GM19099 (cell line): ENCODE data around the gene TSSK2.

Experiments used
- POLR2A ChIP-seq: IDR thresholded peaks from 3 replicates; pipeline ENCODE4 v1.6.1; 2011; ENCODE audit warnings: low read depth; ENCODE audit not compliant: insufficient read length; ENCODE audit errors: extremely low read depth

Gene TSSK2

DNA sequence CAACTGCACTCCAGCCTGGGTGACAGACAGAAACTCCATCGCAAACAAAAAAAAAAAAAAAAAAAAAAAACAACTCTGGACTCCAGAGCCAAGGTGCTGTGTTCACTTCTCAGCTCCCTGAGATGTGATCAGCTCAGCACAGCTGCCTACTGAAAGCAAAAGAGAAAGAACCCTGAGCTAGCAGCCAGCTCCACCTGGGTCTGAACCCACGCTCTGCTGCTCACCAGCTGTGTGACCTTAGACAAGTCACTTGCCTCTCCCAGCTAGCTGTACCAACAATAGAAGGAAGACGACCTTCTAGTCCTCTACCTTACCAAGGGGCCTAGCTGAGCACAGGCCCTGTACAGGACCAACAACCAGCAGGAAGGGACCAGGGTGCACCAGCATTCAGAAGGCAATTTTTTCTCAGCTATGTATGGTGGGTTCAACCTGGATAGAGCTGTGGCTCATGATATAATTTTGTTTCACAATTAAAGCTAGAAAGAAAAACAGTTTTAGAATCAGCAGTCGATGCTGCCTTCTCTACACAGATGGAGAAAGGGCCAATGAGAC is 12.7 kb upstream of the TSSK2 start:
- no peak for TF ChIP-seq POLR2A

DNA sequence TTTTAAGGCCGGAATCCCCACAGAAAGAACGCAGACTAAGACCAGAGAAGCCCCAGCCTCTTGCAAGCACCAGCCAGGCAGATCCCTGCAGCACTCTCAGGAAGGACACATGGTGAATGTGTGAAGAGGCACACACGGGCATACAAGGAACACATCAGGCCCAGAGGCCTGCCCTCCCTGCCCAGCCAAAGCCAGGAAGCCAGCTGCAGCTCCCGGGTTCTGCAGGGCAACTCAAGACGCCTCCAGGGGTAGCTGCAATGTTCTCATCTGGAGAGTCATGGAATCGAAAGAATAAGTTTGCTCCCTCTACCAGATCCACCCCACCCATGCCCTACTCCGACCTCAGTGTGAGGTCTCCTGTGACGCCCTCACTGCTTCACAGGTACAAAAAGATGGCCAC is 11.2 kb upstream of the TSSK2 start:
- TF ChIP-seq POLR2A: no peak

DNA sequence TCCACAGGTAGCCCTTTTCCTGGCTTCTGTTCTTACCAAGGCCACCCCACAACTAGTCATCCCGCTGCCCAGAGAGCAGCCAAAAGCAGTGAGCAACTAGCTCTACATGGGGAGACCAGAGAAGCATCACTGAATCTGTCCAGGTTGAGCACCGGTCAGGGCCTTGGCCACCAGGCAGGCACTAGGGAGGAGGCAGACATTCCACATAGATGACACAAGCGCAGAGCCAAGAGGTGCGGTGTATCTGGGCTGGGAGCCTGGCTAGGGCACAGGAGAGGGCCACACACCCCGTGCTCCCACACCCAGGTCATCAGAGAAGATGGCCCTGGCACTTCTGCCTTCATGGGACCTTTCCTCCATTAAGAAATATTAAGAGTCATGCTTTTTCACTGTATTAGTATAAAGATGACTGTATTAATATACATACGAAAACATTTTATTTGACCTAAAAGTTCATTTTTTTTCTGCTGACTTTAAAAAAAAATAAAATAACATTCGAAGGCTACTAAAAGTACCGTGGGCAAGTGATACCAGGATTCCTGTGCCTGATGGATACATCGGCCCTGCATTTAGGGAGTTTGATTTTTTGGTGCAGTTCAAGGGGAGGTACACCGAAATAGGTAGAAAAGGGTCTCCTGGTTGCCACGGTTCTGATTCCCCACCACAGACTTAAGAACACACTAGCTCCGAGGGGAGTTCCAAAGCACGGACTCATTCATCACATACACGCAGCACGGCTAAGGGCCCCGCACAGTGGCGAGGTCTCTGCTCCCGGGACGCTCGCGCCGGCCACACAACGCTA is 10.1 kb upstream of the TSSK2 start:
- no peak for TF ChIP-seq POLR2A

- TF ChIP-seq POLR2A: no peak
Measured at GRCh38 chr22:19121631-19122142, 9.4 kb upstream of the TSSK2 start.

GRCh38 chr22:19122143-19122751 is 8.9 kb upstream of the TSSK2 start, which contains the start of gene DGCR2:
DGCR2 (minus strand) TSS chr22:19122412; CDS start chr22:19122206, 206 bp downstream.
- TF ChIP-seq POLR2A: peak; percentile 84

DNA sequence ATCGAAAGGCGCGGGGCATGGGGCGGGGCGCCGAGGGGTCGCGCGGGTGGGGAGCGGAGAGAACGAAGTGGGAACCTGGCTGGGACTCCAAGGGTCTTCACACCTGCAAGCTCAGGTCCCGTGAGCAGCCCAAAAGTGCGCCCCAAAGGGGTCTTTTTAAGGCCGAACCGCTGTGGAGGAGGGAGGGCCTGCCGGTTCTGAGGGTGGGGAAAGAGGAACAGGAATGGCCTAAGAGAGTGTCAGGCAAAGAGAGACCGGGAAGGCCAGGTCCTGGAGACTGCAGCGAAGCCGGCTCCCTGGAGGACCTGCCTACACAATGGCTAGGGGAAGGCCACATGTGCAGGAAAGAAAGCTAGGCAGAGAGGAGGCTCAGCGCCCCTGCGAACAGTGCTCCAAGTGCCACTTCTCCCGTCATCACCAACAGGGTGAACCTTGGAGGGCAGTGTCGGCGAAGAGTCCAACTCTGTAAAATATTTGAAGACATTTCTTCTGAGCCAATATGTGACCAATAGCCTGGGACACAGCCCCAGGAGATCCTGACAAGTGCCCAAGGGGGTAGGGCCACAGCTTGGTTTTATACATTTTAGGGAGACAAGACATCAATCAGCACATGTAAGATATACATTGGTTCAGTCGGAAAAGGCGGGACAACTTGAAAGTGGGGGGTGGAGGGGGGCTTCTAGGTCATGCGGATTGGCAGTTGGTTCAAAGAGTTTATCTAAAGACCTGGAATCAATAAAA is 8.2 kb upstream of the TSSK2 start:
- no peak for TF ChIP-seq POLR2A

DNA sequence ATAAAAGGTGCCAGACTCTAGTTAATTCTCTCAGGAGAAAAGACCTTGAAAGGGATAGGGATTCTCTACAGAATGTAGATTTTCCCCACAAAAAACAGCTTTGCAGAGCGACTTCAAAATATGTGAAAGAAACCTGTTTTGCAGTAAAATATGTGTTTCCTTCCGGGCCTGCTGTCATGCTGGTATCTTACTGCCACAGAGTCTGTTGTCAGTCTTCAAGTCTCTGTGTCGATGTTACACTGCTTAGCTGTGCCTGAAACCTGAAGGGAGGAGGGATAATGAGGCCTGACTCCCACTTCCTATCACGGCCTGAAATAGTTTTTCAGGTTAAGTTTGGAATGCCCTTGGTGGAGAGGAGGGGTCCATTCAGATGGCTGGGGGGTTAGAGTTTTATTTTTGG is 7.2 kb upstream of the TSSK2 start:
- TF ChIP-seq POLR2A: no peak

GRCh38 chr22:19124377-19124776 is 6.7 kb upstream of the TSSK2 start:
- no peak for TF ChIP-seq POLR2A

- TF ChIP-seq POLR2A: no peak
Measured at GRCh38 chr22:19125011-19125410, 6.1 kb upstream of the TSSK2 start.

DNA sequence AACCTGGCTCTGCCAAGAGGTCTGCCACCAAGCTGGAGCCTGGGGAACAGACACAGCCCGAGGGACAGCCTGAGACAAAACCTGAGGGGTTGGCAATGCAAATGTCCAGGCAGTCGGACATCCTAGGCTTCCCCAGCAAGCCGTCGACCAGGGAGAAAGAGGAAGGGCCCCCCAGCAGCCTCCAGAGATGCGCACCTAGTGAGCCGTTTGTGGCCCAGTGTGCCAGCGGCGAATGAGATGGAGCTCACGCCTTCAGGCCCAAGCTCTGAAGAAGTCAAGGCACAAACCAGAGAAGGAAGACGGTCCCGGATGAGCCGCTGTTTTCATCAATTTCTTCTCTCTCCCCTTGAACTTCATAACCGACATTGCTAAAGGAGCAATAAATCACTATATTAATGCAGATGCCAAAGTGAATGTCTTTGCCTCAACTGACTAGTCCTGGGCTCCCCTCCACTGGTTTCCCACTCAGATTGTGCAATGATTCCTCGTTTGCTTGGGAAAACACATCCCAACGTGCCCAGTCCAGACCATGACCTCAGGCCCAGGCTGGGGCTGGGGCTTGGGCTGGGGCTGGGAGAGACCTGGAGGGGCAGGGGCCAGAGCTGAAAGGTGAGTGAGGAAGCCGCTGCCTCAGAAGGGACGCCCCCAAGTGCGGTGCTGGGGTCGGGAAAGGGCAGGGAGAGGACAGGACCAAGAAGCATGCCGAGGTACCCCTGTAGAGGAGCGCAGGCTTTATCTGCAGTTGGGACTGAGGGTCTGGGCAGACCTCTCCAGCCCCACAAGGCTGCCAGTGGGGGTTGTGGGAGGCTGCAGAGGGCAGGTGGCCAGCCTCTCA is 5.4 kb upstream of the TSSK2 start:
- TF ChIP-seq POLR2A: no peak

- no peak for TF ChIP-seq POLR2A
Measured at GRCh38 chr22:19126309-19127273, 4.5 kb upstream of the TSSK2 start.

- TF ChIP-seq POLR2A: no peak
Measured at GRCh38 chr22:19127329-19128008, 3.6 kb upstream of the TSSK2 start.

DNA sequence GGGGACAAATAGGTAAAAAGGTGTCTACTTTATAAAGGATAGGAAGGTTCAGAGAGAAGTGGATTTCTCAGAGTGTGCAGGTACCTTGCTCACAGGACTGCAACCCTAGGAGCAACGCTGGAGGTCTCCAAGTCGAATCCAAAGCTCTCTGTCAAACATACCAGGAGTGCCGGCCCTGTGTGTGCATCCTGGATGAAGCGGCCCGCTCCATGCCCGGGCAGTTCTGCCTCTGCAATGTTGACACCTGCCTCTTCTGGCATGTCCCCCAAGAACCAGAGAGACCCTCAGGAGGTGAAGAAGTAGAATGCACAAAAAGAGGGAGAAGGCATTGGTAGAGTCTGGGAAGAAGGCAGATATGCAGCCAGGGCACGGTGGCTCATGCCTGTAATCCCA is 3.1 kb upstream of the TSSK2 start:
- no peak for TF ChIP-seq POLR2A
